ENCODE results near the gene ZMYND11.

The ZMYND11 gene

DNA sequence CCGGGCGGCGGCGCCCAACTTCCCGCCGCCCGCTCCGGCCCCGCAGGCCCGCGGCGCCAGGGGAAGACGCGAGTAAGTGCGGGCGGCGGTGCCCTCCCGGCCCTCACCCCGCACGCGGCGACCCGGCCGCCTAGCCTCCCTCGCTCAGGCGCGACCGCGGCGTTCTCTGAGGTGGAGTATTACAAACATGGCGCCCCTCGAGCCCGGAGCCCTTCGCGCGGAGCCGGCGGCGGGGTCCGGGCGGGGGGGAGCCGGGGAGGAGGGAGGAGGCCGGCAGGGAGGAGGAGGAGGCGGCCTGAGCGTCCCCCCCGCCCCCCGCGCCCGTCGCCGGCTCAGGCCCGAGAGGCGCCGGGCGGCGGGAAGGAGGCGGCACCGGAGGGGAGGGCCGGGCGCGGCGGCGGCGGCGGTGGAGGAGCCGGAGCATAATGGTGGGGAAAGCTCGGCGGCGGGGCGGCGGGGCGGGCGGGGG, at the start of gene ZMYND11:
Gene ZMYND11, plus strand, starts transcription at position 324 of the 469 bp plus-strand sequence. CDS start 44,558 bp downstream, outside the sequence.
- no peak for DNase-seq

- no peak for DNase-seq
Measured at GRCh38 chr10:86031-86430, 49.2 kb upstream of the ZMYND11 start.

DNA sequence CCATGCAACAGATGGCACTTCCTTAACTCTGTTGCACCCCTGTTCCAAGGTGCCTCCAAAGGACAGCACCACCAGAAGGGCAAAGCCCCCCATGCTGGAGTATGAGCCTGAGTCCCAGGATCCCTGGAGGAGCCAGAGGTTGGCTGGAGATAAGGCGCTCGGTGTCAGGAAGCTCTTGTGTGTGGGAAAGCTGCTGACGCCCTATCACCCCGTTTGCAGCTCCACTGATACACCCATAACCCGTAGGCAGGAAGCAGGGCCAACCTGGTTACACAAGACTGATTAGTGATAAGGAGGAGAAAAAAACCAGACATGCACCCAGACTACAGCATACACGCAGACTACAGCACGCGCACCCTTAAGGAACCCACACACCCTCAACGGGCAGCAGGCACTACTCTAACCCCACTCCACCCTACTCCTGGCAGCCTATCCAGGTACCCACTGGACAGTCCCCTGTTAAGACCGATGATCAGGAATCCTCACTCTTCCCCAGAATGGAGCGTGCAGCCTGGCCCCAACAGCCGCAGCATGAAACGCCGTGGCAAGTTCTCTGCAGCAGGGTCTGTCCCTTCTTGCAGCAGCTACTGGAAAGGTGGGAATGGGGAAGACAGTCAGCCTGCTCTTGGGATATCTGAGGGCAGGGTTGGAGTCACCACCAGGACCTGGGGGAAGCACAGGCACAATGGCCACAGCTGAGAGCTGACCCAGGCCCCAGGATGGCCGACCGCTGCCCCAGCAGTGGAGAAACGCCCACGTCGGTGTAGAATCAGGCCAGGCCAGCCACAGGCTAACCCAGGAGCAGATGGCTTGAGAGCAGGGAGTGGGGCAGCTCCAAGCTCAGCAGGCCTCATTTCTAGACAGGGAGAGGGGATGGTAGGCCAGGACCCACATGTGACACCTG, 47.8 kb upstream of the ZMYND11 start:
- no peak for DNase-seq

- DNase-seq: no peak
Measured at GRCh38 chr10:88253-88652, 47.0 kb upstream of the ZMYND11 start.

GRCh38 chr10:89248-89647, 46.0 kb upstream of the ZMYND11 start:
- no peak for DNase-seq

- DNase-seq: no peak
Measured at GRCh38 chr10:90161-90560, 45.1 kb upstream of the ZMYND11 start.

DNA sequence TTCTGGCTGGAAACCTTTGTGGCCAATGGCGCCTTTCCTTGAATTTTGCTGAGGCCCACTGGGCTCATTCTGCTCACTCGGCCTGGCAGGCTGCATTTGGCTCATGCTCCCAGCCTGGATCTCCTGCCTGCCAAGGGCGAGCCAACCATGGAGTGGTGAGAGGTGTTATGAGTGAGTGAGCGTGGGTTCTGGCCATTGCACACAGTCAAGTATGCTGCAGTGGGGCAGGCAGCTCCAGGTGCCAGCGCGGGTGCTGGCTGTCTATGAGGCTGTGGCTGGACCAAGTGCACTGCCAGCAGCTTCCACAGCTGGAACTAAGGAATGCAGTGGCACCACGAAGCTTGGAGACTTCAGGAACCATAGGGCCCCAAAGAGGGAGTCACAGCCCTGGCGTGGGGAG, 43.9 kb upstream of the ZMYND11 start:
- no peak for DNase-seq

DNA sequence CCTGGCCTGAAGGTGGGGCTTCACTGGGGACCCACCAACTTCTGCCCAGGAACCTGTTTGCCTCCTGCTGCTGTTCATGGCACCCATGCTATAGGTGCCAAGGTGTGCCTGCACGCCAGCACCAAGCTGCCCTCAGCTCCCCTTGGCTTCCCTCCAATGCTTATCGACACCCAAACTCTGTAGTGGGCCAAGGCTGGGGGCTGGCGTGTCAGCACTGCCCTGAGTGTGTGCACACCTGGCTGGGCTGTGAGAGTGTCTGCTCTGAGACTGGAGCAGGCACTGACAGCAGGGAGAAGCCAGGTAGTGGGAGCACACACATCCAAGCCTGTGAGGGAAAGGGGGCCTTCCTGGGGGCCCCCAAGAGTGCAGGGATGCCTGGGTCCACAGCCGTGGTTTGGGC, 43.1 kb upstream of the ZMYND11 start:
- no peak for DNase-seq

DNA sequence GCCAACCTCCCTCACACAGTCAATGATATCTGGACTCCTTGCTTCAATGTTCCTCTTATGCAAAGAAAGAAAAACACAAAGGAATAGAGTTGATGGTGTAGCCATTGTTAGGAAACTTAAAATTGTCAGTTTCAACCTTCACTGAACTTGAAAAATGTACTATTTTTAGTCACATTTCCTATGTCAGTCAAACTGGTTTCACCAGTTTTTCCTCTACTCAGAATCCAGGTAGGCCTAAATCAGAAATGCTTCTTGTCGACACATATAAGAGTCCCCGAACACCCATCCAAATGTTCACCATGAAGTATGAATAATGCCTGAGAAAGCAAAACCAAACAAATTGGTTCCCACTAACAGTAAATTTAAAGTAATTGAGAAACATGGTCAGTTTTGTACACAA, 42.4 kb upstream of the ZMYND11 start:
- DNase-seq: no peak

DNA sequence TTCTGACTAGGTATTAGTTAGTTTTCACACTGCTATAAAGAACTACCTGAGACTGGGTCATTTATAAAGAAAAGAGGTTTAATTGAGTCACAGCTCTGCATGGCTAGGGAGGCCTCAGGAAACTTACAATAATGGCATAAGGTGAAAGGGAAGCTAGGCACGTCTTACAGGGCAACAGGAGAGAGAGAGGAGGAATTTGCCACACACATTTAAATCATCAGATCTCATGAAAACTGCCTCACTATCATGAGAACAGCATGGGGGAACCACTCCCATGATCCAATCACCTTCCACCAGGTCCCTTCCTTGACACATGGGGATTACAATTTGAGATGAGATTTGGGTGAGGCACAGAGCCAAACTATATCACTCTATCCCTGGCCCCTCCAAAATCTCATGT, 40.6 kb upstream of the ZMYND11 start:
- no peak for DNase-seq

DNA sequence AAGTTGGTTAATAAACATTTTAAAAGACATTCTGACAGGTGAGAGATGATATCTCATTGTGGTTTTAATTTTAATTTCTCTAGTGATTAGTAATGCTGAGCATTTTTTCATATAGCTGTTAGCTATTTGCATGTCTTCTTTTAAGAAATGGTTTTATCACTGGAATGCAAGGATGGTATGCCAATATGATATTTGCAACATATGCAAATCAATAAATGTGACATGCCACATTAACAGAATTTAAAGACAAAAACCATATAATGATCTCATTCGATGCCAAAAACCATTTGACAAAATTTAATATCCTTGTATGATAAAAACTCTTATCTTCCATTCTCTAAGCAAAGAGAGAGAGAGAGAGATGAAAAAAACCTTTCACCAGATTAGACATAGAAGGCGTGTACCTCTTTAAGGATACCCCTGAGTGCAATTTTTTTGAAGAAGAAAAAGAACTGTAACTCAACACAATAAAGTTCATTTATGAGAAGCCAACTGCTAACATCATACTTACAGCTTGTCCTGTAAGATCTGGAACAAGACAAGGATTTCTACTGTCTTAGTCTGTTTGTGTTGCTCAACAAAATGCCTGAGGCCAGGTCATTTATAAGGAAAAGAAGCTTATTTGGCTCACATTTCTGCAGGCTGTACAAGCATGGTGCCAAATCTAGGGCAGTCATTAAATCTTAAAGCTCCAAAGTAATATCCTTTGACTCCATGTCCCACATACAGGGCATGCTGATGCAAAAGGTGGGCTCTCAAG, 39.7 kb upstream of the ZMYND11 start:
- DNase-seq: no peak

GRCh38 chr10:96466-96865, 38.8 kb upstream of the ZMYND11 start:
- DNase-seq: no peak

- DNase-seq: no peak
Measured at GRCh38 chr10:104416-104815, 30.8 kb upstream of the ZMYND11 start.

DNA sequence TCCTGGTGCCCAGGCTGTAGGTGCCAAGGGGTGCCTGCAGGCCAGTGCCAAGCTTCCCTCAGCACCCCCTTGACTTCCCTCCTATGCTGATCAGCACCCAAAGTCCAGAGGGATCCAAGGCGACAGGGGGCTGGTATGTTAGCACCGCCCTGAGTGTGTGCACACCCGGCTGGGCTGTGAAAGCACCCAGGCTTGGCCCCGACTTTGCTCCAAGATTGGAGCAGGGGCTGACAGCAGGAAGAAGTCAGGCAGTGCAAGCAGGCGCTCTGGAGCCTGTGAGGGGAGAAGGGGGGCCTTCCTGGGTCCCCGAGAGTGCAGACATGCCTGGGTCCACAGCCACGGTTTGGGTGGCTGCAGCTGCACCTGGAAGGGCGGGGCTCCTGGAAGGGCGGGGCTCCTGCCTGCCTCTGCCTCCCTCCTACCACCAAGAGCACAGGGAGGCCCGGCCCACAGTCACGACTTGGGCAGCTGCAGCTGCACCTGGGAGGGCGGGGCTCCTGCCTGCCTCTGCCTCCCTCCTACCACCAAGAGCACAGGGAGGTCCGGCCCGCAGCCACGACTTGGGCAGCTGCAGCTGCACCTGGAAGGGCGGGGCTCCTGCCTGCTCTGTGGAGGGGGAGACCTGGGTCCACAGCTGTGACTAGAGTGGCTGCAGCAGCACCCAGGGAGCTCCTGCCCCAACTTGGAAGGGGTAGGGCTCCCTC, 30.2 kb upstream of the ZMYND11 start:
- DNase-seq: no peak

- no peak for DNase-seq
Measured at GRCh38 chr10:105806-106205, 29.4 kb upstream of the ZMYND11 start.

- DNase-seq: no peak
Measured at GRCh38 chr10:106740-107139, 28.5 kb upstream of the ZMYND11 start.

DNA sequence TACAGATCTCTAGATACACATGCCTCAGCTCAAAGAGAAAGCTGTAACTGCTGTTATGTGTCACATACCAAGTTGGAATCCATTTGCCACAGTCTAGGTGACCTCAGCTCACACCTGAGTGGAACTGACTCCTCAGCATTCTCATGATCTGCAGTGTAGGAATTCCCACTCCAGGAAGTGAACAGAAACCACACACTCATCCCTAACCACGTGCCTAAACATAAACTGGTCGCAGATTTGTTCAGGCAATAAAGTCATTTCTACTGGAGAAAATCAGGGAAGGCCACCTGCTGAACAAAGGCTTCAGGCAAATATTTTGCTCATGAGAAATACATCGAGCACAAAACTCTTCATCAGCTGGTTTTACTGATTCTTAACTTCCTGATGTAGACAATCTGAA, 23.0 kb upstream of the ZMYND11 start:
- no peak for DNase-seq

DNA sequence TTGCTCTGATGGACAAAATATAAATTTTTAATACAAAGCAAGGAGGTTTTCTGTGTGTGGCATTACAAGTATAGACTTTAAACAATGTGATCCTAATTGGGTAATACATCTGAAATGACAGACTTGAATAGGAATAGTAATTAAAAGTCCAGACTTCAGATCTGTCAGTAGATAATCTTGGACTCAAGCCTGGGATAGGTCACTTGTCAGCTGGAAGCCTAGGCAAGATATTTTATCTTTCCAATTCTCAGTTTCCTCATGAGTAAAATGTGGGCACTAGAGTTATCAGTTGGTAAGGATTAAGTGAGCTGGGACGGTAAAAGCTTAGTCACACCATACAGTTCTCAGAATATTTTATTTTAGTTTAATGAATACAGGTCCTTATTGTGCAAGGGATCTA, 10.4 kb upstream of the ZMYND11 start:
- no peak for DNase-seq

DNA sequence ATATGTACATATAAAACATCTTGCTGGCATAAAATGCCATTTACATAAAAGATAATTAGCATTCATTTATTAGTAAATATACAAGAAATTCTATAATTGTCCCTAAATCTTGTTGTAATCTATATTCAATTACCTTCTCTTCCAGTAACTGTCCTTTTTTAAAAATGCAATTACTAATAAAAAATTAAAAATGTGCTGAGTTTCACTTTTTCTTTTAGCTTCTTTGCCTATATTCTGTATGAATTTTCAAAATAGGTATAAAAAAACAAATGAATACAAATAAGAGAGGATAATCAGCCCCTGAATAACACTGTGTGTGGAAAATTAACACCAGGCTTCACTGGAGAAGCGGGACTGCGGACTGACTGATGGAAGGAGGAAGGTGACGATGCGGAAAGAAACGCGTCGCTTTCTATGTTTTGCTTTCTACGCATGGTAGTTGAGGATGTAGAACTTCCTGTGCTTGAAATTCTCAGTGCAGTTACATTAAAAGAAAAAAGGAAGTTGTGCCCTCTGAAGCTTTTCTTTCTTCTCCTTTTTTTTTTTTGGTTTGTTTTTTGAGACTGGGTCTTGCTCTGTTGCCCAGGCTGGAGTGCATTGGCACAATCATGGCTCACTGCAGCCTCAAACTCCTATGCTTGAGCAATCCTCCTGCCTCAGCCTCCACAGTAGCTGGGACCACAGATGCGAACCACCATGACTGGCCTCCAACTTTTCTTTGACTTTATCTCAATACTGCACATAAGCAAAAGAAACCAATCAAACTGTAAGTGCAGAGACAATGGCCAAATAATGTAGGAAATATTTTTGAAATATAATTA, 7.4 kb upstream of the ZMYND11 start:
- DNase-seq: no peak

DNA sequence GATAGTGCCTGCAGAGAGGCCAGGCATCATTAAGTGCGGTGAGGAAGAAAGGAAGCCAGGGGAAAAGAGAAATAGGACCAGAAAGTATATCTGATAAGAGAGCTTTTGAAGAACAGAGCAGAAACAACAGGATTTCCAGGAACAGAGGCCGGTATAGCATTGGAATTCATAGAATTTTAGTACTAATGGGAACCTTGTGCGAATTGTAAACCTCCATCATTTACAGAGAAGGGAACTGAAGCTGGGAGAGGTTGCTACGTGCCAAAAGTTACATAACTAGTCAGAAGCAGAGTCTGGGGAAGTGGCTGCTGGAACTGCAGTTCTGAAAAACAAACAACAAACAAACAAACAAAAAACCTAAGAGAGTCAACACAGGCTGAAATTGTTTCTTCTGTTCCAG, 5.4 kb upstream of the ZMYND11 start:
- no peak for DNase-seq

DNA sequence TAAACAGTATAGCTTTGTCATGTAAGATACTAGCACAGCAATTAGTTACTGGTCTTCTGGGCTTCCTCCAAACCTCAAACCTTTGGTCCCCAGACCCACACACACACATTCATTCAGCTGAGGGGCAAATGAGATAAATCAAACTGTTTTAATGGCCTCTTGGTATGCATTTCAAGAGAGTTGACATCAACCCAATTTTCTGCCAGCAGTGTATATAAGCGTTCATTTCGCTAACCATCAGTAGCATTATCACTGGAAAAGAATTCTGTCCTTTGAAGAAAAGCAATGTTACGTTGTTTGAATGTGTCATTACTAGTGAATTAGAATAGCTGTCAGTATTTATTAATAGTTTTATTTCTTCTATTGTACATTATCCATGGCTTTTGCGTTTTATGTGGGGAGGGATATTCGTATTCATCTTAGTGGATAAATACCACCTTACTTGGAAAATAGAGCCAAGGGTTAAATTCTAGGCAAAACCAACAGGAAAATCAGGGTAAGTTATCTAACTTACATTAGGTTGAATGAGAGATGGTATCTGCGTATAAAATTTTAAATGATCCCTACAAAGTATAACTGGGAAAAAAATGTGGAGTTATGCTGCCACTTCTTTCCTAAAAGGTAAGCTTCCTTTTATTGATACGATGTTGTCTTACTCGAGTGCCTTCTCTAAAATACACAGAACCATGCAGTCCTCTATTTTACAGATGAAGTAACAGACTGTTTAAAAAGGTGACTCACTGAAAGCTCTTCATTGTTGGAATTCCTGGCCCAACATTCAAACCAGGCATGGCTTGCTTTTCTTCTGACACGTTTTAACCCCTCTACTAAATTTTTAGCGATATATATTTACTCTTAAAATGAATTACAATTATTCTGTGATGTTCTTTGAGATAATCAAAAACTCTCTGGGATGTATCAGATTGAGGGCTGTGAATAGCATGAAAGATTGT, 2.0 kb upstream of the ZMYND11 start:
- DNase-seq: no peak
